Choroid plexus epithelial cell (primary cell): ENCODE measurements around the gene TMEM158.
A peak's percentile ranks its signal among the peaks of the same experiment; 100 is the strongest.

Experiments
- DNase-seq: peaks from one replicate; pipeline ENCODE4 v3.0.0-alpha.2; 2010; ENCODE audit warnings: low read depth
- H3K4me3 ChIP-seq: 2 replicates; pipeline ENCODE4 v1.5.1; 2011; ENCODE audit warnings: low read depth, mild to moderate bottlenecking, control low read depth, low read length, moderate library complexity
- CTCF ChIP-seq: conservative IDR thresholded peaks from 2 replicates; pipeline ENCODE4 v1.5.1; 2011; ENCODE audit warnings: low read depth, mild to moderate bottlenecking, control low read depth, inconsistent platforms, low read length, moderate library complexity

The TMEM158 gene

DNA sequence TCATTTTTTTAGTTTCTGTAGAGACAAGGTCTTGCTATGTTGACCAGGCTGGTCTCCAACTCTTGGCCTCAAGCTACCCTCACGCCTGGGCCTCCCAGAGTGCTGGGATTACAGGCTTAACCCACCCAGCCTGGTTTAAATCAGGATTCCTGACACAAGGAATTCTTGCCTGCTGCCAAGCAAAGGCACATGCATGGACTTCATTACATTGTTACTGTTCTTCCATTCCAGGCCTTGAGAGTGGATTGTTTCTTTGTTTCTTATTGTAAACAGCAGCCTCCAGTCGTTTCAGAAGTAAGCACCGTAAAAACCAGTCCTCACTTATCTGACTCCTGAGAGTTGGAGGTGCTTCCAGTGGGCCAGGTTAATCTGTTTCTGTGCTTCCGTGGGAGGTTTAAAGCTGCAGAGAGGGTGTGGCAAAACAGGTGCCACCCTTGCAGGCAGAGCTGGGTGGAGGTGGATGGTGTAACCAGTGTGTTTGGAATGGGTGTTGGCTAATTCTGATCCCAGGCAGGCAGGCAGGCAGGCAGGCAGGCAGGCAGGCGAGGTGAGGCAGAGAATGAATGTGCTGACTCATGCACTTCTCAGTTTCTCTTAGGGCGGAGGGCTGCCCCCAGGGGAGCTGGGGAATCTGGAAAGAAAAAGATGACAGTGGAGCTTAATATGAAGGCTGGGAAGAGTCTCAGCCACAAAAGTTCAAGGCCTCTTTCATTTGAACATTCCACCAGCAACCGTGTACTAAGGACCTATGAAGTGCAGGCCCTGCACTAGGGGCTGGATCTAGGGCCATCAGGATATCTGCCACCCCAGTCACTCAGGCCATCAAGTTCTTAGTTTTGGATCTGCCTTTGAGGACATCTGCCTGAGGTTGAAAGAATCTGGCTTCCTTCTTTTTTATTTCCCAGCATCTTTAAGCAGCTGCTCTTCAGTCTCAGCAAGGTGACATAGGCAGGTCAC, 42.9 kb downstream of the TMEM158 start:
- DNase-seq, result peak; percentile 88
- TF ChIP-seq CTCF, result no peak
- no peak overlapping the region for H3K4me3 ChIP-seq

GRCh38 chr3:45181496-45181895, 44.6 kb downstream of the TMEM158 start:
- no peak overlapping the region for H3K4me3 ChIP-seq
- no peak for DNase-seq
- no peak for TF ChIP-seq CTCF

DNA sequence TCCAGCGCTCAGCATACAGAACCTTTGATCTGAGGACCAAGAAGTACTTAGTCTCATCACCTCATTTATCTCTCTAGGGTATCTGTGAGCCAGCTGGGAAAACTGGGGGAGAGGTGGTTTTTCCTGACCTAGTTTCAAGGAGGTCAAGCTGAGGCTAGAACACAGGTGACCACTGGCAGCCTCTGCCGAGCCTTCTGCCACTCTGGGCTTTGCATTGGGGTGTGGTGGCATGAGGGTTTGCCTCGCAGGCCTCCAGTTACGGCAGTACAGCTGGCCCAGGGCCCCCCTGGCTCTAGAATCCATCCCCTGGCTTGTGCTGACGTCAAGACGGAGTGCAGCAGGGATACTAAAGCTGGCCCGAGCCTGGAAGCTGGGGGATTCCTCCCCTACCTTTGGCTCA, 45.2 kb downstream of the TMEM158 start:
- TF ChIP-seq CTCF, result no peak
- no peak overlapping the region for H3K4me3 ChIP-seq
- DNase-seq, result no peak

DNA sequence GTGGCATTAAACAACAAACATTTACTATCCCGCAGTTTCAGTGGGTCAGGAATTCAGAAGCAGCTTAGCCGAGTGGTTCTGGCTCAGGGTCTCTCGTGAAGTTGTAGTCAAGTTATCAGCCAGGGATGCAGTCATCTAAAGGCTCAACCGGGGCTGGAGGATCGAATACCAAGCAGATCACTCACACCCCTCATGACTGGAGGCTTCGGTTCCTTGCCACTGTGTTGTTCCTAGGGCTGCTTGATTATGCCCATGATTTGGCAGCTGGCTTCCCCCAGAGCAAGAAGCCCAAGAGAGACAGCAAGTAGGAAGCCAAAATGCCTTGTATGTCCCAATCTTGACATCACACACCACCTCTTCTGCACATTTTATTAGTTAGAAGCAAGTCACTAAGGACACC, 46.0 kb downstream of the TMEM158 start:
- peak; percentile 69 for DNase-seq
- no peak for TF ChIP-seq CTCF
- no peak overlapping the region for H3K4me3 ChIP-seq

DNA sequence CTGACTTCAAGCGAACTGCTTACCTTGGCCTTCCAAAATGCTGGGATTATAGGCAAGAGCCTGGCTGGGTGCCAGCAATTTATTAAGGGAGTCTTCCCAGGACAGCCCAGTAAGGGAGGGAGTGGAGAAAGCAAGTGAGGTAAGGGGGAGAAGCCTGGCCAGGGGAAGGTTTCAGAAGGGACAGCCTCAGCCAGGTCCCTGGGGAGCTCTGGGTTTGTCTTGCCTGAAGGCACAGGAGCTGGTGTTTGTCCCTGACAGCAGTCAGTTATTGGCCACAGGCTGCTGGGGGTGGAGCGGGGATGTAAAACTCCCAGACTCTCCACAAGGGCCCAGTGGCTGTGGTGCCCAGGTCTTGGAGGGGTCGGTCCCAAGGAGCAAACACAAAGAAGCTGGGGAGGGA, 46.9 kb downstream of the TMEM158 start:
- no peak for TF ChIP-seq CTCF
- DNase-seq, result no peak
- no peak overlapping the region for H3K4me3 ChIP-seq

DNA sequence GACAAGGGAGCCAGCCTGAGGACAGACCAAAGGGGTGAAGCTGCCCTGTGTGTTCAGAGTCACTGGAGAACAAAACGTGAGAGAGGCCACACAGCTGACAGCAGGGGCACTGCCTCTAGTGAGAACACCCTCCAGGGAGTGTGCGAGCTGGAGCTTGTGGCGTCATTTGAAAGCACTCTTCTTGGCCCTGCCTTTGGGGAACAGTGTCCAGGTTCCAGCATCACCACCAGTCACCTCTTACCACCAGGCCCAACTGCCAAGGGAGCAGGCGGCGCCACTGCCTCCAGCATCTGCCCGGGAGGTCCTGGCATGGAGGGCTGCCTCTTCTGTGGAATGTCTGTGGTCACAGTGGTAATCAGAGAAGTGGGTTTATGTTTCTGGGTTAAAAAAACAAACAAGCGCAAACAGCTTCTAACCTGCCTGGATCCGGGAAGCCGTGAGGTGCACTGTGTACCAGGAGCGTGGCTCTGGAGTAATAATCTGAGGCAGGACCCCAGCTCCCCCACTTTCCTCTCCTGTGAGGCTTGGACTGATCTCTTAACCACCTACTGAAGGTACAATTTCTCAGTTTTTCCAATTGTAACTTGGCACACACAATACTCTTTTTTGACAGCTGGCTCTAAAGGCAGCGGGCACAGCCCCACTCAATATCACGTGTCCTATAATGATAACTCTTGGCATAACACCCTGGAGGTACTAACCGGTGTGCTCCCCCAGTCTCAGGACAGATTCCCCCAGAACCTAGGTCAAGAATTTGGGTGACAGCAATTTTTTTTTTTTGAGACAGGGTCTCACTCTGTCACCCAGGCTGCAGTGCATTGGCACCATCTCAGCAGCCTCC, 47.7 kb downstream of the TMEM158 start:
- no peak overlapping the region for H3K4me3 ChIP-seq
- DNase-seq, result peak; percentile 81

More for the DNA sequence above, 47.7 kb downstream of the TMEM158 start:
- no peak for TF ChIP-seq CTCF
